ENCODE results near the gene UMOD.

DNA sequence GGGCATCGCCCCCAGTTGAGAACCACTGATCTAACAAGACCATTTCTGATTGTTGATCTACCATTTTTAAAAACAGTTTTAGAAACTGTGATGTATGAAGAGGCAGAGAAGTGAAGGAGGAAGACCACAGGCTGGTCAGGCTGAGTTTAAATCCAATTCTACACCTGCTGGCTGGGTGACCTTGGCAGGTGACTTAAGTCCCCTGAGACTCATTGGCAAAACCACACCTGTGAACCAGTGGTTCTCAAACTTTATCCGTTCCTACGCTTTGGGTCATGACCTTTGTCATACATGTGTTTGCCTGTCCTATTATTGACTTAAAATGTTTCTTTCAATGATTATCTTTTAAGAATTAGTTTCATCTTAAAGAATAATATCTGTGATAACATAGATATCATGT is 27.5 kb downstream of the UMOD start:
- TF ChIP-seq, protein P1, sequence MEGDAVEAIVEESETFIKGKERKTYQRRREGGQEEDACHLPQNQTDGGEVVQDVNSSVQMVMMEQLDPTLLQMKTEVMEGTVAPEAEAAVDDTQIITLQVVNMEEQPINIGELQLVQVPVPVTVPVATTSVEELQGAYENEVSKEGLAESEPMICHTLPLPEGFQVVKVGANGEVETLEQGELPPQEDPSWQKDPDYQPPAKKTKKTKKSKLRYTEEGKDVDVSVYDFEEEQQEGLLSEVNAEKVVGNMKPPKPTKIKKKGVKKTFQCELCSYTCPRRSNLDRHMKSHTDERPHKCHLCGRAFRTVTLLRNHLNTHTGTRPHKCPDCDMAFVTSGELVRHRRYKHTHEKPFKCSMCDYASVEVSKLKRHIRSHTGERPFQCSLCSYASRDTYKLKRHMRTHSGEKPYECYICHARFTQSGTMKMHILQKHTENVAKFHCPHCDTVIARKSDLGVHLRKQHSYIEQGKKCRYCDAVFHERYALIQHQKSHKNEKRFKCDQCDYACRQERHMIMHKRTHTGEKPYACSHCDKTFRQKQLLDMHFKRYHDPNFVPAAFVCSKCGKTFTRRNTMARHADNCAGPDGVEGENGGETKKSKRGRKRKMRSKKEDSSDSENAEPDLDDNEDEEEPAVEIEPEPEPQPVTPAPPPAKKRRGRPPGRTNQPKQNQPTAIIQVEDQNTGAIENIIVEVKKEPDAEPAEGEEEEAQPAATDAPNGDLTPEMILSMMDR (IDR thresholded peaks at IDR 0.05; ENCODE audit: low read length) = no peak
- TF ChIP-seq EZH2 (IDR thresholded peaks at IDR 0.05; ENCODE audit: borderline replicate concordance, low read length) = no peak

Data from OCI-LY1 (cell line).